Keratinocyte (primary cell): ENCODE data around the gene MAGI2. TPM values are rescaled to one million over a fixed set of nuclear protein-coding genes. Genes with fewer than 3 reads are reported as not detected.

ENCODE experiments used
- DNase-seq: peaks from one replicate; pipeline ENCODE4 v3.0.0-alpha.2; 2011; ENCODE audit warnings: low read depth, missing footprints, low spot score
- FAIRE-seq: peaks from 2 replicates; lab custom pipeline; 2011; peaks lifted over from hg19 to GRCh38; lab: Jason Lieb, UNC
- H2AFZ ChIP-seq: 2 replicates; pipeline ENCODE4 v1.6.0; 2012; ENCODE audit warnings: low read length, control low read depth, inconsistent platforms; ENCODE audit not compliant: control insufficient read depth
- H3K27ac ChIP-seq: 2 replicates; pipeline ENCODE4 v1.5.1; 2011; ENCODE audit warnings: low read length; ENCODE audit not compliant: control insufficient read depth, insufficient read depth
- H3K27me3 ChIP-seq: 3 replicates; pipeline ENCODE4 v1.6.0; 2011; ENCODE audit warnings: low read length; ENCODE audit not compliant: control insufficient read depth, insufficient read depth; ENCODE audit errors: extremely low read depth
- H3K36me3 ChIP-seq, 2 experiments: 2 replicates in 1 of 2; 3 replicates in 1 of 2; pipeline ENCODE4 v1.5.1; 2011; ENCODE audit warnings: low read length in 2 of 2, mild to moderate bottlenecking in 1 of 2; ENCODE audit not compliant: control insufficient read depth in 2 of 2, insufficient read depth in 2 of 2; ENCODE audit errors: extremely low read depth in 1 of 2
- H3K4me1 ChIP-seq: 3 replicates; pipeline ENCODE4 v1.5.1; 2011; ENCODE audit warnings: low read length; ENCODE audit not compliant: control insufficient read depth, insufficient read depth; ENCODE audit errors: extremely low read depth
- H3K4me2 ChIP-seq: 3 replicates; pipeline ENCODE4 v1.6.0; 2011; ENCODE audit warnings: low read depth, low read length; ENCODE audit not compliant: control insufficient read depth, insufficient read depth; ENCODE audit errors: extremely low read depth
- H3K4me3 ChIP-seq, 3 experiments: fragments of 200-600 bp in 1 of 3; sonication (generic) in 1 of 3; 2 replicates in 2 of 3; 3 replicates in 1 of 3; pipeline ENCODE4 v1.5.1; 2011 to 2016; ENCODE audit warnings: low read length in 3 of 3, mild to moderate bottlenecking in 3 of 3, control low read depth in 2 of 3, inconsistent platforms in 1 of 3, low read depth in 1 of 3, mixed read lengths in 1 of 3, mixed run types in 1 of 3, moderate library complexity in 1 of 3; ENCODE audit not compliant: control insufficient read depth in 2 of 3, insufficient read depth in 2 of 3; ENCODE audit errors: extremely low read depth in 1 of 3
- H3K79me2 ChIP-seq: 2 replicates; pipeline ENCODE4 v1.6.0; 2012; ENCODE audit warnings: low read length; ENCODE audit not compliant: control insufficient read depth, insufficient read depth
- H3K9ac ChIP-seq: 3 replicates; pipeline ENCODE4 v1.6.0; 2011; ENCODE audit warnings: low read length; ENCODE audit not compliant: control insufficient read depth, insufficient read depth; ENCODE audit errors: extremely low read depth
- H3K9me1 ChIP-seq: 3 replicates; pipeline ENCODE4 v1.6.0; 2011; ENCODE audit warnings: low read length; ENCODE audit not compliant: control insufficient read depth, insufficient read depth; ENCODE audit errors: extremely low read depth
- H3K9me3 ChIP-seq: 2 replicates; pipeline ENCODE4 v1.5.1; 2012; ENCODE audit warnings: low read depth, low read length; ENCODE audit not compliant: control insufficient read depth
- H4K20me1 ChIP-seq: 3 replicates; pipeline ENCODE4 v1.6.0; 2011; ENCODE audit warnings: low read length; ENCODE audit not compliant: control insufficient read depth, insufficient read depth; ENCODE audit errors: extremely low read depth
- CTCF ChIP-seq, 3 experiments: IDR thresholded peaks in 1 of 3; conservative IDR thresholded peaks in 1 of 3; optimal IDR thresholded peaks in 1 of 3; 2 replicates in 2 of 3; 3 replicates in 1 of 3; pipeline versions ENCODE3 to v1.5.1; 2011; ENCODE audit warnings: low read length in 3 of 3, mild to moderate bottlenecking in 3 of 3, moderate library complexity in 2 of 3, control low read depth in 1 of 3, inconsistent platforms in 1 of 3; ENCODE audit not compliant: insufficient read depth in 2 of 3; ENCODE audit errors: extremely low read depth in 1 of 3
- EZH2 ChIP-seq: IDR thresholded peaks from one replicate; pipeline ENCODE4 v1.6.1; 2012; ENCODE audit warnings: inconsistent platforms, mild to moderate bottlenecking, low read length, moderate library complexity
- dilution Hi-C: fragments of 300-500 bp; cut with MboI; formaldehyde crosslinking; loops from one replicate; pipeline ENCODE4 v1.7.0; 2020; ENCODE audit warnings: low sequenced_read_pairs; ENCODE audit not compliant: extremely low pct_ligation_motif_present
- polyA plus RNA-seq, 5 experiments: library from polyadenylated mRNA; depleted of rRNA in 3 of 5; stranded (reverse) in 3 of 5; stranded (forward) in 1 of 5; unstranded in 1 of 5; fragments of >200 nt; gene quantifications; 1 replicate in 1 of 5; 2 replicates in 3 of 5; 3 replicates in 1 of 5; pipeline versions ENCODE4 v1.2.1 to v1.2.3, GENCODE V29; 2011 to 2012; ENCODE audit warnings: missing spikeins in 2 of 5, low read depth in 1 of 5, low replicate concordance in 1 of 5

The MAGI2 gene
- polyA plus RNA-seq, 1 donor (not counting 4 experiments of a cell fraction or from before 2014, with no cell fraction given) = 0.07 TPM

GRCh38 chr7:79471283-79471682 is 17.8 kb upstream of the MAGI2 start:
- TF ChIP-seq EZH2 = no peak
- no peak for TF ChIP-seq CTCF (optimal IDR thresholded peaks at IDR 0.05 in 1 of 3, IDR thresholded peaks at IDR 0.05 in 1 of 3, conservative IDR thresholded peaks at IDR 0.05 in 1 of 3; ENCODE audit: extremely low read depth in 1 of 3, insufficient read depth in 2 of 3, low read length in 3 of 3)
- no peak overlapping the region for H2AFZ ChIP-seq
- no peak overlapping the region for H3K9ac ChIP-seq
- H3K4me3 ChIP-seq = no peak overlapping the region
- no peaks in the 10 kb centered on the region for H3K9me3 ChIP-seq
- H3K79me2 ChIP-seq = no peaks in the 10 kb centered on the region
- no peaks in the 10 kb centered on the region for H3K27me3 ChIP-seq
- FAIRE-seq (no peak), DNase-seq (no peak)
- no peaks in the 10 kb centered on the region for H3K9me1 ChIP-seq
- no peak overlapping the region for H3K27ac ChIP-seq
- no peaks in the 10 kb centered on the region for H3K36me3 ChIP-seq
- dilution Hi-C loops = no loop called here
- no peaks in the 10 kb centered on the region for H3K4me1 ChIP-seq
- H4K20me1 ChIP-seq = no peaks in the 10 kb centered on the region
- no peak overlapping the region for H3K4me2 ChIP-seq

GRCh38 chr7:79465551-79465950 is 12.1 kb upstream of the MAGI2 start:
- H3K36me3 ChIP-seq = no peaks in the 10 kb centered on the region
- H3K4me1 ChIP-seq = no peaks in the 10 kb centered on the region
- H3K27ac ChIP-seq = no peak overlapping the region
- no peak for TF ChIP-seq CTCF (optimal IDR thresholded peaks at IDR 0.05 in 1 of 3, IDR thresholded peaks at IDR 0.05 in 1 of 3, conservative IDR thresholded peaks at IDR 0.05 in 1 of 3; ENCODE audit: extremely low read depth in 1 of 3, insufficient read depth in 2 of 3, low read length in 3 of 3)
- TF ChIP-seq EZH2 = no peak
- no peaks in the 10 kb centered on the region for H3K9me3 ChIP-seq
- H3K9ac ChIP-seq = no peak overlapping the region
- H3K4me2 ChIP-seq = no peak overlapping the region
- no peak overlapping the region for H2AFZ ChIP-seq
- H3K4me3 ChIP-seq = no peak overlapping the region
- dilution Hi-C loops = no loop called here
- H3K9me1 ChIP-seq = no peaks in the 10 kb centered on the region
- FAIRE-seq = no peak
- no peaks in the 10 kb centered on the region for H3K79me2 ChIP-seq
- H3K27me3 ChIP-seq = no peaks in the 10 kb centered on the region
- no peaks in the 10 kb centered on the region for H4K20me1 ChIP-seq
- DNase-seq = no peak
